Epidermal melanocyte (primary cell): ENCODE measurements around the gene NACC2.
"Not testable (repeated sequence)": the region's sequence is repeated elsewhere in the genome, so short reads cannot be mapped to it uniquely, and the experiment has no call there.

Experiments used
- DNase-seq: peaks from one replicate; pipeline ENCODE4 v3.0.0; 2011; ENCODE audit warnings: low spot score; ENCODE audit not compliant: insufficient read length

The NACC2 gene

GRCh38 chr9:136047775-136048559 is 47.1 kb downstream of the NACC2 start:
- no peak for DNase-seq

- DNase-seq, result no peak
These were observed 47.9 kb downstream of the NACC2 start for GRCh38 chr9:136047076-136047774.

- DNase-seq, result no peak
These were observed 48.6 kb downstream of the NACC2 start for GRCh38 chr9:136046554-136046920.

GRCh38 chr9:136045595-136046553 is 49.2 kb downstream of the NACC2 start:
- DNase-seq, result no peak

- no peak for DNase-seq
These were observed 50.0 kb downstream of the NACC2 start for GRCh38 chr9:136044971-136045594.

GRCh38 chr9:136044207-136044970 is 50.7 kb downstream of the NACC2 start:
- no peak for DNase-seq

- DNase-seq, result no peak
These were observed 51.6 kb downstream of the NACC2 start for GRCh38 chr9:136043441-136043991.

GRCh38 chr9:136042541-136042940 is 52.5 kb downstream of the NACC2 start:
- DNase-seq, result no peak

GRCh38 chr9:136040848-136041247 is 54.2 kb downstream of the NACC2 start:
- DNase-seq, result not testable (repeated sequence)

- no peak for DNase-seq
These were observed 55.6 kb downstream of the NACC2 start for GRCh38 chr9:136039488-136039887.

GRCh38 chr9:136036848-136037247 is 58.2 kb downstream of the NACC2 start:
- DNase-seq, result no peak

- no peak for DNase-seq
These were observed 59.0 kb downstream of the NACC2 start for GRCh38 chr9:136036050-136036449.

- DNase-seq, result no peak
These were observed 63.1 kb downstream of the NACC2 start for GRCh38 chr9:136031741-136032730.

- DNase-seq, result no peak
These were observed 64.0 kb downstream of the NACC2 start for GRCh38 chr9:136031094-136031493.

GRCh38 chr9:136029556-136029955 is 65.5 kb downstream of the NACC2 start:
- no peak for DNase-seq

- DNase-seq, result no peak
These were observed 66.2 kb downstream of the NACC2 start for GRCh38 chr9:136028760-136029470.

GRCh38 chr9:136026943-136027289 is 68.2 kb downstream of the NACC2 start:
- not testable (repeated sequence) for DNase-seq

- DNase-seq, result no peak
These were observed 68.7 kb downstream of the NACC2 start for GRCh38 chr9:136026266-136026942.
